HL-60/S4 treated with retinoic acid at 250 ng/mL for 4 days and 3 days (cell line): Measurements from ENCODE around the gene FFAR2.
"Not testable (repeated sequence)": the region's sequence is repeated elsewhere in the genome, so short reads cannot be mapped to it uniquely, and the experiment has no call there.

Source experiments
- in situ Hi-C: fragments of 300-500 bp; cut with MboI; formaldehyde crosslinking; loops from 2 replicates; pipeline ENCODE4 v1.7.0; 2022; ENCODE audit warnings: low sequenced_read_pairs

The FFAR2 gene

DNA sequence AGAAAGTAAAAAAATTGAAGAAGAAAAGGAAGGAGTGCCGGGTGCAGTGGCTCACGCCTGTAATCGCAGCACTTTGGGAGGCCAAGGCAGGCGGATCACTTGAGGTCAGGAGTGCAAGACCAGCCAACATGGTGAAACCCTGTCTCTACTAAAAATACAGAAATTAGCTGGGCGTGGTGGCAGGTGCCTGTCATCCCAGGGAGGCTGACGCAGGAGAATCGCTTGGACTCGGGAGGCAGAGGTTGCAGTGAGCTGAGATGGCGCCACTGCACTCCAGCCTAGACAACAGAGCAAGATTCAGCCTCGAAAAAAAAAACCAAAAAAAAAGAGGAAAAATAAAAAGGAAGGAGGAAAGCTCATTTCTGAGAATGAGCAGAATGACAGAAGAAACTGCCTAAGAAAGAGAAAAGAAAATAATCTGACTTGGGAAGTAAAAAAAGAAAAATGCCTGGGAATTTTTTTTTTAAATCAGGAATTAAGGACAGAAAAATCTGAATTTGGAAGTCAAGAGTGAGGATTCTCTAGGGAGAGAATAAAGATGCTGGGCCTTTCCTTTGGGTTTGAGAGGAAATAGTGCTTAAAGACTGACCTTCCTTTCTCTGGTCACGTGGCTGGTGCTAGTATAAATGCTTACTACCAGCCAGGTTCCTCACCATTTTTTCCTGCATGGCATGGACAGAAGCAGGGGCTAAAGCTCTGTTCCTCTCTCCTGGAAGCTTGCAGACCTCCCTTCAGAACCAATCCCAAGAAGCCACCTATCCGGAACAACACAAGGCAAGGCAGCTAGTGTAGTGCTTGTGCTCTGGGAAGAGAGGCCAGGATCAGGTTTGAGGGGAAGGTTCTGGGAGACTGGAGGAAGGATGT lies at the start of gene FFAR2:
FFAR2 (plus strand) TSS at position 652 of the 864 bp plus-strand sequence. CDS start 1,458 bp downstream, outside the sequence.
- in situ Hi-C loops = no loop called here

DNA sequence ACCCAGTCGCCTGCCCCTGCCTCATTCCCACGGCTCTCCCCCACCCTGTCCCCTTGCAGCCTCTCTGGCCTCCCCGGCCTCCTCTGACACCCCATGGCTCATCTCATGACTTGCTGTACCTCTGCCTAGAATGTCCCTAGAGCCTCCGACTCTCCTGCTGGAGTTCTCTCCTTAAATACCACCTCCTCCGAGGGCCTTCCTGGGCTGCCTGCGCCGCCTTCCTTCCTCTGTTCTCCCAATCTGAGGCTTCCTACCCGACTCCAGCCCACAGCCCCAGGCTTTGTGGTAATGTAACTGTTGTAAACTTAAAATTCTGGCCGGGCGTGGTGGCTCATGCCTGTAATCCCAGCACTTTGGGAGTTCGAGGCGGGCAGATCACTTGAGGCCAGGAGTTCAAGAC lies 49.5 kb upstream of the FFAR2 start:
- in situ Hi-C loops = no loop called here

DNA sequence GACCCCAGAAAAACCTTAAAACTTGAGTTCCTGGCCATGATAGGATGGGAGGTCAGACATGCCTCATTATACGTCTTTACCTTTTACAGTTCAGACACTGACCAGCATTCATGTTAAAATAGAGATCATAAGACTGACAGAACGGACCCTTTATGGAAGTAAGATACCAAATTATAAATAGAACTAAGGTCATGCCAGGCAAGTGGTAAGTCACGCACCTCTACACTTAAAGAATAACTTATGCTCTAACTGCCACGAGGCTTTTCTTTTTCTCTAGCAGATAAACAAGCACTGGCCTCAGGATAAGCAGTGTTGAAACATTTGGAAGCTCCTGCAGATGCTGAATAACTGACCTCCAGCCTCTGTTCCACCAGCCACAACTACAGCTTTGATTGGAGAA lies 48.8 kb upstream of the FFAR2 start:
- in situ Hi-C loops = no loop called here

DNA sequence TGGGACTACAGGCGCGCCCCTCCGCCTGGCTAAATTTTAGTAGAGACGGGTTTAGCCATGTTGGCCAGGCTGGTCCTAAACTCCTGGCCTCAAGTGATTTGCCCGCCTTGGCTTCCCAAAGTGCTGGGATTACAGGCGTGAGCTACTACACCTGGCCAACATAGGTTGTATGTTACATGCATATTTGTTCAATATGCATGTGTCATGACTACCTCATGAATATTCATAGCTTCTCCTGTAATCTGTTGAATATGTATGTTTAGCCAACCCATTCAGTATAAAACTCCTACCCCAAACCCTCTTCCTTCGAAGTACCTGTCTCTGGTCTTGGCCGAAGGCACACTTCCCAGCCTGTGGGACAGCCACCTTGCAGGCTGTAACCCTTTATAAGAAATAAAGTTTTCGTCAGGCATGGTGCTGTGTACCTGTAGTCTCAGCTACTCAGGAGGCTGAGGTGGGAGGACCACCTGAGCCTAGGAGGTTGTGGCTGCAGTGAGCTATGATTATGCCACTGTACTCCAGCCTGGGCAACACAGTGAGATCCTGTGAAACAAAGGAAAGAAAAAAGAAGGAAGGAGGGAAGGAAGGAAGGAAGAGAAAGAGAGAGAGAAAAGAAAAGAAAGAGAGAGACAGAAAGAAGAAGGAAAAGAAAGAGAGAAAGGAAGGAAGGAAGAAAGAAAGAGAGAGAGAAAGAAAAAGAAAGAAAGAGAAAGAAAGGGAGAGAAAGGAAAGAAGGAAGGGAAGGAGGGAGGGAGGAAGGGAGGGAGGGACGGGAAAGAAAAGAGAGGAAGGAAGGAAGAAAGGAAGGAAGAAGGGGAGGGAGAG lies 47.9 kb upstream of the FFAR2 start:
- in situ Hi-C loops = no loop called here

DNA sequence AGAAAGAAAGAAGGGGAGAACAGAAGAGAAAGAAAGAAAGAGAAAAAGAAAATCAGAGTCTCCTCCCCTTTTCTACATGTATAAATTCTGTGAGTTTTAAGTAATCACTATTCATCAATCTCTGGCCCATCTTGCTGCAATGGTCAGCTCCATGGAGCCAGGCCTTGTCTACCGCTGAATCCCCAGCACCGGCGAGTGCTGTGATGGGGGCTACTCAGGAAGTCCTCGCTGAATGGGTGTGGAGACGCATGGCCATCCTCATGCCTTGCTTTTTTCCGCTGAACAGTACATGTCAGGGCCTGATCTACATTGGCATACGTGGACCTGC lies 47.3 kb upstream of the FFAR2 start:
- in situ Hi-C loops = no loop called here

DNA sequence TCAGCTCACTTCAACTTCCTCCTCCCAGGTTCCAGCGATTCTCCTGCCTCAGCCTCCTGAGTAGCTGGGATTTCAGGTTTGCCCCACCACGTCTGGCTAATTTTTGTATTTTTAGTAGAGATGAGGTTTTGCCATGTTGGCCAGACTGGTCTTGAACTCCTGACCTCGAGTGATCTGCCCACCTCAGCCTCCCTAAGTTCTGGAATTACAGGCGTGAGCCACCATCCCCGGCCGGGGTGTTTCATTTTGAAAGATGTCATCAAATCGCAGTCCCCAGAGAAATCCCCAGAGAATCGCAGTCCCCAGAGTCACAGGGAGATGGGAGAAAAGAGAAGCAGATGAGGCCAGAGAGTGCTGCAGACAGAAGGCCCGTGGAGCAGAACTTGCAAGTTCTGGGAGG lies 46.6 kb upstream of the FFAR2 start:
- in situ Hi-C loops = not testable (repeated sequence)

DNA sequence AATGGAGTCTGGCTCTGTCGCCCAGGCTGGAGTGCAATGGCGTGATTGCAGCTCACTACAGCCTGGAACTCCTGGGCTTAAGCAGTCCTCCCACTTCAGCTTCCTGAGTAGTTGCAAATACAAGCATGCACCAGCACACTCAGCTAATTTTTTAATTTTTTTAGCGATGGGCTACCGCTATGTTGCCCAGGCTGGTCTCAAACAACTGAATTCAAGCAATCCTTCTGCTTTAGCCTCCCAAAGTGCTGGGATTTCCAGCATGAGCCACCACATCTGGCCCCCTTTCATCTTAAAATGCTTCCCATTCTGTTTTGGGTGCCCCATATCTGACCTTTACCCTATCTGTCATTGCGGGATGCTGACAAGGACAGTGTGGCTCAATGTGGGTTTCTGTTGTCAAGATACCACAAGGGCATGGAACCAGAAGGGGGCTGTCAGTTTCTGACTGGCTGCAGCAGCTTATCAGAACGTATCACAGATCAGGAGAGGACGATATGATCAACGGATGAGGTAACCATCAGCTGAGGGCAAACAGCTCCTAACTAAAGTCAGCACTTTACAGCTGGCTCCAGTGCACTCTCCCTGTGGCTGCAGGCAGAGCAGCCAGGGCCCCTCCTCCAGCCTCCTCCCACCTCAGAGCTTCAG lies 44.8 kb upstream of the FFAR2 start:
- in situ Hi-C loops = no loop called here

DNA sequence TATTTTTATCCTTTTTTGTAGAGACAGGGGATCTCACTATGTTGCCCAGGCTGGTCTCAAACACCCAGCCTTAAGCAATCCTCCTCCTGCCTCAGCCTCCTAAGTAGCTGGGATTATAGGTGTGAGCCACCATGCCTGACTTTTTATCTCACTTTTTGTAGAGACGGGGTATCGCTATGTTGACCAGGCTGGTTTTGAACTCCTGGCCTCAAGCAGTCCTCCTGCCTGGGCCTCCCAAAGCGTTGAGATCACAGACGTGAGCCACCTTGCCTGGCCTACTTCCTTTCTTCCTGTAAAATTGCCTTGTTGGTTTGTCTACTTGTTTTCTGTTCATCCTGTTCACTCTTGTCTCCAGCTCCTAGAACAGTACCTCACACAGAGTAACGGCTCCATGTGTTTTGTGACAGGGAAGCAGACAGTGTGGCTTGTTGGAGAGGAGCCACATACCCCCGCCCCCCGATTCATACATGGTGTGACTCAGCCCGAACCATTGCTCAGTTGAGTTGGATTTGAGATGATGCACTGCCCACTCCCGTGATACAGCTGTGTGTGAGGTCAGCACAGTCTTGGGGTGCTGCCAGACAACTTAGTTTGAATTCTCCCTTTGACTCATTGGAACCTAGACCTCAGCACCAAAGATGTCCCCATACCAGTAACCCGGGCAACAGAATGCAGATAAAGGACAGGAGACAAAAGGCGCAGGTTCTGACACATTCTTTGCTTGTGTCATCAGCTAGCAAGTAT lies 43.0 kb upstream of the FFAR2 start:
- in situ Hi-C loops = no loop called here

DNA sequence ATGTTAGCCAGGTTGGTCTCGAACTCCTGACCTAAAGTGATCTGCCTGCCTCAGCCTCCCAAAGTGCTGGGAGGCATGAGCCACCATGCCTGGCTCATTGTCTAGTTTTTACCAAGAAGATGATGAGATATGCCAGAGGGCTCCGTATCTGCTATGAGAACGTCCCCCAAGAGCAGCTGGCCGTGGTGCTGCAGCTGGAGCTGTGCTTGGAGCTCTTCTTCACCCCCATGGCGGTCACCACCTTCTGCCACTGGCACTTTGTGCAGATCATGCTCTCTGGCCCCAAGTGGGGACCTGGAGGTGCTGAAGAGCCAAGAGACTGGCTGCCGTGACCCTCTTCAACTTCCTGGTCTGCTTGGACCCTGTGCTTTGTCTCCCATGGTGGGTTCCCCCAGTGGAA lies 40.4 kb upstream of the FFAR2 start:
- in situ Hi-C loops = no loop called here

DNA sequence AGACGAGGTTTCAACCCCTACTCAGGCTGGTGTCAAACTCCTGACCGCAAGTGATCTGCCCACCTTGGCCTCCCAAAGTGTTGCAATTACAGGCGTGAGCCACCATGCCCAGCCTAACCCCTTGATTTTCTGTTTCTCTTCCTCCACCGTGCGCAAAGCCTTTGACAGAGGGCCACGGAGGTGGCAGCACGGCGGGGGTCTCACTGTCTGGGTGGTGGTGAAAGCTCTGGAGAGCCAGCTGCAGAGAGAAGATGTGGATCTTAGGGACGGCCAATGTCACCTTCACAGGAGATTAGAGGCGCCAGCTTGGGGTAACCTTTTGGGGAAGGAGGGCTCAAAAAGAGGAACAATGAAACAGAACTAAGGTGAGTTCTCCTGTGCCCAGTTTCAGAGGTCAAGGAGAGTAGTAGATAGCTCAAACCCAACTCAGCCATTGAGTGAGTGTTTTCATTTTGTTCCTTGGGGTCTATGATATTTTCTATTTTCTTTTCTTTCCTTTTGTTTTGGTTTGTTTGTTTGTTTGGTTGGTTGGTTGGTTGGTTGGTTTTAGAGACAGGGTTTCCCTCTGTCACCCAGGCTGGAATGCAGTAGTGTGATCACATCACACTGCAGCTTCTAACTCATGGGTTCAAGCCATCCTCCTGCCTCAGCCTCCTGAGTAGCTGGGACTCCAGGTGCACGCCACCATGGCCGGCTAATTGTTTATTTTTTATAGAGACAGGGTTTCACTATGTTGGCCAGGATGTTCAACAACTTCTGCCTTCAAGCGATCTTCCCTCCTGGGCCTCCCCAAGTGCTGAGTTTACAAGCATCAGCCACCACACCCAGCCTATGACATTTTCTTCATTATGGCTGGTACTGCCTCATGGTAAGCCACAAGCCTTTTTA lies 39.5 kb upstream of the FFAR2 start:
- in situ Hi-C loops = no loop called here

DNA sequence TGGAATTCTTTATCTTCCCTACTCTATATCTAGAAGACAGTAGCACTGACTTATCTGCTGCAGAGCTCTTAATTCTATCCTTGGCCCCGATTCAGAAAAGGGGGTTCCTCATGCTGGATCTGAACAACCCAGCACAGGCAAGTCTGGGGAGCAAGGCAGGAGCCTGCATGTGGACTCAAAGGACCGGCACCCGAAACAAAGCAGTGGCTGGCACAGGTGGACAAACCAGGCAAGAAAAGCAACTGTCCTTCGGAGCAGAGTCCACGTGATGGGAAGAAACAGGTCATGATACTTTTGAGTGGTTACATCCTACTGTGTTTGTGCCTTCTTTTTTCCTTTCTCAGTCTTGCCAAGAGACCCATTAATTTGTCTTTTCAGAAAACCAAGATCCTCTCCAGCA lies 38.9 kb upstream of the FFAR2 start:
- in situ Hi-C loops = no loop called here

DNA sequence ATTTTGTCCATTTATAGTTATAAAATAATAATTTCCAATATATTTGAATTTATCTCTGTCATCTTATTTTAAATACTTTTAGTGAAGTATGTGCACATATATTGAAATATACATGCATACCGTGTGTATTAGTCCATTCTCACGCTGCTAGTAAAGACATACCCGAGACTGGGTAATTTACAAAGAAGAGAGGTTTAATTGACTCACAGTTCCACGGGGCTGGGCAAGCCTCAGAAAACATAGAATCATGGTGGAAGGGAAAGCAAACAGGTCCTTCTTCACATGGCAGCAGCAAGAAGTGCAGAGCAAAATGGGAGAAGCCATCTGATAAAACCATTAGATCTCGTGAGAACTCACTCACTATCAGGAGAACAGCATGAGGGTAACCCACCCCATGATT lies 37.6 kb upstream of the FFAR2 start:
- in situ Hi-C loops = no loop called here

DNA sequence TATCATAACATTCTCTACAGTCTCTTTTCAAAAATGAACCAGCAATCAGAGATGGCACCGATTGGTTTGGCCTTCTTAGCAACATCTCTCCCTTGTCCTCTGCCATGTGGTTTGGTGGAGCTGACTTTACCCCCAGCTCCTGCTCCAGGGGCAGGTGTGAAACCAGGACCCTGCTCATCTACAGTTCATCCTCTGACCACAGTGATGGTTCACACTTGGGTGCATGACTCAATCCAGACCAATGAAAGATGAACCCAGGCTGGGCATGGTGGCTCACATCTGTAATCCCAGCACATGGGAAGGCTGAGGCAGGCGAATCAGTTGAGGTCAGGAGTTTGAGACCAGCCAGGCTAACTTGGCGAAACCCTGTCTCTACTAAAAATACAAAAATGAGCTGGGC lies 33.6 kb upstream of the FFAR2 start:
- in situ Hi-C loops = no loop called here

DNA sequence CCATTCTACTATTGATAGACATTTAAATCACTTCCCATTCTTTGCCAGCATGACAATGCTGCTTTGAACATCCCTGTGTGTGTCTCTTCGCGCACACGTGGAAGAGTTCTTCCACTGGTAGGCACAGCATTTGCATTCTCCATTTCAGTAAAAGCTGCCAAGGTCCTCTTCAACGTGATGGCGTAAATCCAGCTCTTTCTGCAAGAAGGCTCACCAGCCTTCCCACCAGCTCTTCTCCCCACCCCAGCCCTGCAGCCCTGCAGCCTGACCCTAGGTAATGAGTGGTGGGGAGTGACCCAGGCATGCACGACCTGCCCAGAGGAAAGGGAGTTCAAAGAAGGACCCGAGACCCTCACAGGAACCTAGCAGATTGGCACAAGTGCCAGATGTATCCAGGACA lies 31.7 kb upstream of the FFAR2 start:
- in situ Hi-C loops = no loop called here

DNA sequence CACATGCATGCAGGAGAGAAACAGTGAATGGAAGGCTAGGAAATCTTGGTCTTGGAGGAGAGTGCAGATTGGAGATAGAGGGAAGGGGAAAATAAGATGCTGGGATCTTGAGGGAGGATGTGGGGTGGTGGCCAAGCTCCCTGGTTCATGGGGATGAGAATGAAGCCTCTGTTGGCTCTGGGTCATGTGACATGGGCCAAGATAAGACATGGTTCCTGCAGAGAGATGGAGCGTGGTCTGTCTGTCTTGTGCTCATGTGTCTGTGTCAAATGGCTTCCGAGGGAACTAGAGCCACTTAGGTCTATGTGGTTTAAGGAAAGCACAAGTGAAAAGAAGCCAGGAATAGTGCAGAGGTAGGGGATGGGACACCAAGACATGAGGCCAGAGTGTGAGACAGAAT lies 30.8 kb upstream of the FFAR2 start:
- in situ Hi-C loops = no loop called here

DNA sequence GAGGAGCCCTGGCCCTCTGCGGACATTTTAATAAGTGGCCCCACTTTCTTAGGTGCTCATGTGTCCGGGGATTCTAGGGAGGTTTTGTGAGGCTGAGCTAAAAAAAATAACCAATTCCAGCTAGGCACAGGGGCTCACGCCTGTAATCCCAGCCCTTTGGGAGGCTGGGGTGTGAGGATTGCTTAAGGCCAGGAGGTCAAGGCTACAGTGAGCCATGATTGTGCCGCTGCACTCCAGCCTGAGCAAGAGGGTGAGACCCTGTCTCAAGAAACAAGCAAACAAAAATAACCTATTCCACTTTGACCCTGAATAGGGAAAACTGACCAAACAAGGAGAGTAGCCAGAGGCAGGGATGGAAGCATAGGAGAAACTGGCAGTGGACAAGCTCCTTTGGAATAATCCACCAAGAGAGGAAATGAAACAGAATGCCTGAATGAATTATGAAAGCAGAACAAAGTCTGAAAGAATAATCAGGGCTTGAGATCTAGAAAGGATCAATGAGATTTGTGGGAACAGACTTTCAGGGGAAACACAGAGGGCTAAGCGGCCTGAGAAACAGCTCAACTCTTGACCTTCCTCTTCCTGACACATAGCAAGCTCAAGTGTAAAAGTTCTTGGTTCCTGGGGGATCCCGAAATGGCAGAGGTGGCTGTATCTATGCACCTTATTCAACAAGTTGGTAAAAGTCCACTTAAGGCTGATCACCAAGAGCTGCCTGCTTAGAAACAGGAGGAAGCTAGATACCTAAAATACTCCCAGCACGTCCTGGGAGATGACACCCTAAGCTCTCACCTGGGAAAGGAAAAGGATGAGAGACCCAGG lies 30.1 kb upstream of the FFAR2 start:
- in situ Hi-C loops = no loop called here

DNA sequence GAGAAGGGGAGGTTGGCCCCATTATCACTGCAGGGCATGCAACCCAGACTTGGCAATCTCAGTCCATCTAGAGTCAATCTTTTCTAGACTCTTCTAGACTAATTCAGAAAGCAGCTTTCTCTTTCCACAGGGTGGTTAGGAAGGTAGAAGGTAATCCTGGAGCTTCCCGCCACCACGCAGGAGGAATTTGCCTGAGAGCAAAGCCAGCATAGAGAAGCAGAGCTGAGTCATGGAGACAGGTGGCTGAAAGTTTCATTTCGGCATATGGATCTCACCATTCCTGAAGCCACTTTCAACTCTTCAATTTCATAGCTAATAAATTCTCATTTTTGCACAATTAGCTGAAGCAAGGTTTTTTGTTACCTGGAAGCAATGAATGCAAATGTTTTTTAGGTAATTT lies 29.0 kb upstream of the FFAR2 start:
- in situ Hi-C loops = no loop called here

DNA sequence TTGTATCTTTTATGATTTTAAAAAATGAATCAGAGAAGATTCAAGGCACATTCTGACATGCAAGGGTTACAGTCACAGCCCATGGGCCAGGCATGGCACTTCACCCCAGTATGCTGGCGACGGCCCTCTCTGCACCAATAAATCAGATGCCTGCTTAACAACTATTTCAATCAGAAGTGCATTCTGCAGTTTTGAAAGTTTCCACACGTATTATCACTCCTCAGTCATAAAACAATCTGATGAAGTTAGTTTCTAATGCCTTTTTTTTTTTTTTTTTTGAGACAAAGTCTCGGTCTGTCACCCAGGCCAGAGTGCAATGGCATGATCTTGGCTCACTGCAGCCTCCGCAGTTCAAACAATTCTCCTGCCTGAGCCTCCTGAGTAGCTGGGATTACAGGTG lies 28.3 kb upstream of the FFAR2 start:
- in situ Hi-C loops = no loop called here

DNA sequence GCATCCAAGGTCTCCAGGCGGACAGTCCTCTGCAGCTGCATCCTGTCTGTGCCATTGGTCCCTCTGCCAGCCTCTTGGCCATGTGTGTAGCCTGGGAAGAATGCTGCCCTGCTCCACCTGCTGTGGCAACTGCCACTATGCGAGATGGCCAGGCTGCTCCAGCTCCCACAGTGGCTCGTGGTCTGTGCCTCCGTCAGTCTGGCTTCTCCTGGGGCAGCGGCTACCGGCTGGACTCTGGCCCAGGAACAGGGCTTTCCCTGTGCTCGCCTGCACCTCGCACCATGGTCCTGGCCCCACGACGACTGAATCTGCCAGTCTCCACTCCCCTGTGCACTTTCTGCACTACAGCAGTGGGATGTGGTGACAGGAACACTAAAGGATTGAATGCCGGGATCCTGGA lies 26.7 kb upstream of the FFAR2 start:
- in situ Hi-C loops = no loop called here
